Heart left ventricle (tissue), 16 donors: ENCODE data around the gene EXOC3L2. TPM values are rescaled to one million over a fixed set of nuclear protein-coding genes. Genes with fewer than 3 reads are reported as not detected.
A peak's percentile ranks its signal among the peaks of the same experiment; 100 is the strongest.

ENCODE experiments used
- ATAC-seq, 4 donors: fragments of 200-7000 bp; cut with Tn5 transposase; one replicate each; pipeline ENCODE4 v1.9.1; 2020 to 2022; ENCODE audit warnings: moderate library complexity in 4 of 4, mild to moderate bottlenecking in 3 of 4, moderate number of reproducible peaks in 1 of 4
- DNase-seq, 5 donors: peaks; one replicate each; pipeline ENCODE4 v3.0.0-alpha.2; 2020
- H3K27ac ChIP-seq, 12 donors: fragments of 200-600 bp; sonication (generic) in 4 of 12; one replicate each; pipeline versions ENCODE4 v1.5.0 to v1.8.0; 2016 to 2022; ENCODE audit warnings: mild to moderate bottlenecking in 2 of 12
- H3K27me3 ChIP-seq, 9 donors: fragments of 200-600 bp; sonication (generic) in 2 of 9; one replicate each; pipeline versions ENCODE4 v1.5.1 to v1.8.0; 2016 to 2022; ENCODE audit warnings: mild to moderate bottlenecking in 3 of 9
- H3K36me3 ChIP-seq, 9 donors: fragments of 200-600 bp; sonication (generic) in 2 of 9; one replicate each; pipeline versions ENCODE4 v1.5.0 to v1.8.0; 2018 to 2022; ENCODE audit warnings: mild to moderate bottlenecking in 2 of 9
- H3K4me1 ChIP-seq, 12 donors: fragments of 200-600 bp; sonication (generic) in 4 of 12; one replicate each; pipeline versions ENCODE4 v1.5.0 to v1.8.0; 2016 to 2022; ENCODE audit warnings: mild to moderate bottlenecking in 3 of 12
- H3K4me3 ChIP-seq, 12 donors: fragments of 200-600 bp; sonication (generic) in 4 of 12; one replicate each; pipeline versions ENCODE4 v1.5.0 to v1.8.0; 2017 to 2022; ENCODE audit warnings: mild to moderate bottlenecking in 9 of 12, moderate library complexity in 4 of 12
- H3K9me3 ChIP-seq, 12 donors: fragments of 200-600 bp; sonication (generic) in 4 of 12; one replicate each; pipeline versions ENCODE4 v1.5.0 to v1.8.0; 2016 to 2022; ENCODE audit warnings: mild to moderate bottlenecking in 1 of 12
- POLR2A ChIP-seq, 2 donors: fragments of 450-650 bp; IDR thresholded peaks; one replicate each; pipeline ENCODE4 v1.6.1; 2017; ENCODE audit warnings: antibody characterized with exemption in 2 of 2, mild to moderate bottlenecking in 2 of 2, moderate library complexity in 2 of 2
- WGBS, 4 donors: extraction: QIAGEN DNeasy Blood & Tissue Kit in 2 of 4; methylation state at CpG; one replicate each; pipeline versions ENCODE4 v1.1.5 to v1.1.7; 2013 to 2018; 5-methylcytosine and 5-hydroxymethylcytosine counted together
- intact Hi-C, 10 donors: fragments of 100-400 bp; cut with DNase I; formaldehyde crosslinking; loops; one replicate each; pipeline versions ENCODE4 v1.11.1 to v1.14.2; 2022
- polyA plus RNA-seq, 2 donors: library from polyadenylated mRNA; stranded (reverse); fragments of 200-250 nt; gene quantifications; one replicate each; pipeline ENCODE4 v1.2.3, GENCODE V29; 2013
- total RNA-seq, 9 donors: library from RNA; depleted of rRNA in 2 of 9; stranded (reverse); fragments of >200 nt in 2 of 9; fragmentation: NEBNext Ultra II Directional in 3 of 9; extraction: Animal tissue kit (Norgen Biotek cat#: 25700) in 3 of 9; gene quantifications; one replicate each; pipeline versions ENCODE4 v1.1.0 to v1.2.4, GENCODE V29; 2016 to 2023
- TF ChIP-seq, protein P1 (sequence below), 12 donors: fragments of 200-600 bp; sonication (generic) in 4 of 12; IDR thresholded peaks; one replicate each; pipeline versions ENCODE4 v1.5.0 to v1.8.0; 2018 to 2022; ENCODE audit warnings: antibody characterized with exemption in 12 of 12, mild to moderate bottlenecking in 5 of 12
- donor health status: ischemic (EF 13 %, LVEDD 7.1; RV severe dilation, severe dysfunction).
- donor health status: healthy with polysubstance abuse.
- donor health status: DM: no; HTN: yes; CAD: no.
- donor health status: DM: no; HTN: no; CAD: no.
- donor health status: ischemic (EF 25% LVEDD 6.9; RV normal size, moderate dysfunction).
- donor health status: ischemic (EF 25% LVEDD 5.7; RV mildly dilated, moderate dysfunction).
- donor health status: healthy.
- donor health status: DM: yes; HTN: yes; CAD: no.
- donor health status: ischemic (EF 35%, LVEDD 5.7; RV mildly dilated, moderate dysfunction).
- donor health status: nonischemic (EF 11% LVEDD 7.7; RV severe dilation, severe dysfunction).
- donor health status: DM: yes; HTN: yes; CAD: no.
- donor health status: PGD.
- donor health status: ischemic (EF 29% LVEDD 5.4; RV normal size, mild dysfunction).
- donor health status: nonischemic (EF 23%, LVEDD 6.1; RV moderate dilation, normal function).

Gene EXOC3L2
- total and polyA plus RNA-seq, 11 donors = 0.32 to 2.5 (median 0.88) TPM

DNA sequence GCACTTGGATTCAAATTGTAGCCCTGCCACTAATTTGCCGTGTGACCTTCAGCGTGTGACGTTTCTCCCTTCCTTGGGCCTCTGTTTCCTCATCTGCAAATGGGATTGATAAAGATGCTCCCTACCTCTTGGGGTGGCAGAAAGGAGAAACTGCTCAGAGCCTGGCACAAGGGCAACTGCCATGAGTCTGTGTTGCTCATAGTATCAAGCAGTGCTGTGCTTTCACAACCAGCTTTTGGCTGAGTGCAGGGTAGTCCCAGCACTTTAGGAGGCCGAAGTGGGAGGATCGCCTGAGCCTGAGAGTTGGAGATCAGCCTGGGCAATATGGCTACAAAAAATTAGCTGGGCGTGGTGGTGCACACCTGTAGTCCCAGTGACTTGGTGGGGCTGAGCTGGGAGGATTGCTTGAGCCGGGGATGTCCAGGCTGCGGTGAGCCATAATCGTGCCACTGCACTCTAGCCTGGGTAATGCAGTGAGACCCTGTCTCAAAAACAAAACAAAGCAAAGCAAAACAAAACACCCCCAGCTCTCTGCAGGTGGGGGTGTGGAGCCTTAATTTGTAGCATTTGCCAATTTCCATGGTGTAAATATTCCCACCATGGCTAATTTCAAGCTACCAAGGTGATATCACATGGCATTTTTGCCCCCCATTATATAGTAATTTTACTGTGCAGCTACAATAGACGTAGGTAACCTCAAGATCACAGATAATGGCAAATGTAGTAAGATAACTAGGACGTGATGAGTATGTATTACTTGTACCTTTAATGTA is 4.2 kb upstream of the EXOC3L2 start:
- intact Hi-C loops = loop anchor here (2.0 to 10.0 kb wide), 11 partner anchors 37 to 347 kb away; partner anchors contain the start of genes PPP1R37 (in 2 of the 10) and CKM (in 1 of the 10)

DNA sequence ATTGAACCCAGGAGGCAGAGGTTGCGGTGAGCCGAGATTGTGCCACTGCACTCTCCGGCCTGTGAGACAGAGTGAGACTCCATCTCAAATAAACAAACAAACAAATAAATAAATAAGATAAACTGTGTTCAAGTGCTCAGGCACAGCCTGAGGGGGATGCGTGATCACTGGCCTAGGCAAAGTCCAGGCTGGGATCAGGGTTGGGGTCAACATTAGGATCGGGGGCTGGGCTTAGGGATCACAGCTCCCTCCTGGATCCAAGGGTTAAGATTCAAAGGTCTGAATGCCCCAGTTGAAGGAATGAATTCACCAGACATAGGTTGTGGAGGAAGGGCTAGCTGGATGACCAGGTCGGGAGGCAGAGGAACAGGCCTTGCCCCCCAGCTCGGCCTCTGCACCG is 1.9 kb upstream of the EXOC3L2 start:
- no peak overlapping the region for H3K27ac ChIP-seq
- intact Hi-C loops = loop anchor here in 8 of 10 donors (5.0 to 10.0 kb wide), 6 partner anchors 35 to 345 kb away; partner anchors contain the start of gene PPP1R37 (in 1 of the 8)

More for the DNA sequence above, 4.2 kb upstream of the EXOC3L2 start:
- peaks cover 0 to 3% (median 0%) of the 10 kb centered on the region in 9 donors for H3K36me3 ChIP-seq
- no peak overlapping the region for H3K27ac ChIP-seq
- no peak for ATAC-seq
- H3K9me3 ChIP-seq = no peaks in the 10 kb centered on the region
- WGBS, 4 donors = 66 to 72% (median 67%) methylated on average over 11 of the region's 11 CpGs
- no peak overlapping the region for H3K4me3 ChIP-seq
- no peak for DNase-seq
- no peaks in the 10 kb centered on the region for H3K27me3 ChIP-seq
- TF ChIP-seq, protein P1, sequence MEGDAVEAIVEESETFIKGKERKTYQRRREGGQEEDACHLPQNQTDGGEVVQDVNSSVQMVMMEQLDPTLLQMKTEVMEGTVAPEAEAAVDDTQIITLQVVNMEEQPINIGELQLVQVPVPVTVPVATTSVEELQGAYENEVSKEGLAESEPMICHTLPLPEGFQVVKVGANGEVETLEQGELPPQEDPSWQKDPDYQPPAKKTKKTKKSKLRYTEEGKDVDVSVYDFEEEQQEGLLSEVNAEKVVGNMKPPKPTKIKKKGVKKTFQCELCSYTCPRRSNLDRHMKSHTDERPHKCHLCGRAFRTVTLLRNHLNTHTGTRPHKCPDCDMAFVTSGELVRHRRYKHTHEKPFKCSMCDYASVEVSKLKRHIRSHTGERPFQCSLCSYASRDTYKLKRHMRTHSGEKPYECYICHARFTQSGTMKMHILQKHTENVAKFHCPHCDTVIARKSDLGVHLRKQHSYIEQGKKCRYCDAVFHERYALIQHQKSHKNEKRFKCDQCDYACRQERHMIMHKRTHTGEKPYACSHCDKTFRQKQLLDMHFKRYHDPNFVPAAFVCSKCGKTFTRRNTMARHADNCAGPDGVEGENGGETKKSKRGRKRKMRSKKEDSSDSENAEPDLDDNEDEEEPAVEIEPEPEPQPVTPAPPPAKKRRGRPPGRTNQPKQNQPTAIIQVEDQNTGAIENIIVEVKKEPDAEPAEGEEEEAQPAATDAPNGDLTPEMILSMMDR (IDR thresholded peaks at IDR 0.05) = no peak
- TF ChIP-seq POLR2A (IDR thresholded peaks at IDR 0.05) = no peak
- H3K4me1 ChIP-seq = peaks cover 0 to 61% (median 30%) of the 10 kb centered on the region in 12 donors

DNA sequence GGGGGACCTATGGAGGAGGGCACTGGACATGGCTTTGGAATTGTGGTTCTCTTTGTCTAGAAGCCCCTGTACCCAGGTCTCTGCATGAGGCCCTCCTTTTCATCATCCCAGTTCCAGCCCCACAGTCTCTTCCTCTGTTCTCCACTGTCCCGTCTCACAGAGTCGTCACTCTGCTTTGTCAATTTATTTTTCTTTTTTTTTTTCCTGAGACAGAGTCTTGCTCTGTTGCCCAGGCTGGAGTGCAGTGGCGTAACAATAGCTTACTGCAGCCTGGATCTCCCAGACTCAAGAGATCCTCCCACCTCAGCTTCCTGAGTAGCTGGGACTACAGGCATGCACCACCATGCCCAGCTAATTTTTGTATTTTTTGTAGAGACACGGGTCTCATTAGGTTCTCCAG is 619 bp upstream of the EXOC3L2 start:
- DNase-seq (no peak), ATAC-seq (peak in 1 of 4 donors; percentile 45)
- Histone ChIP-seq H3K4me1 (peaks cover 0 to 35% (median 12%) of the 10 kb centered on the region in 12 donors), H3K27me3 (no peaks in the 10 kb centered on the region), H3K27ac (peak overlapping the region in 9 of 12 donors; percentile 13 to 70 (median 57)), H3K36me3 (no peaks in the 10 kb centered on the region), H3K9me3 (no peaks in the 10 kb centered on the region), H3K4me3 (peak overlapping the region in 4 of 12 donors; percentile 26 to 48 (median 40))
- TF ChIP-seq, protein P1 (IDR thresholded peaks at IDR 0.05) = no peak
- no peak for TF ChIP-seq POLR2A (IDR thresholded peaks at IDR 0.05)
- intact Hi-C loops = loop anchor here in 9 of 10 donors (2.0 to 10.0 kb wide), 7 partner anchors 34 to 344 kb away; partner anchors contain the start of gene PPP1R37 (in 1 of the 9)
- WGBS, 4 donors = 39 to 61% (median 43%) methylated on average over 4 of the region's 4 CpGs

More for the DNA sequence above, 1.9 kb upstream of the EXOC3L2 start:
- Histone ChIP-seq H3K36me3 (no peaks in the 10 kb centered on the region), H3K9me3 (no peaks in the 10 kb centered on the region), H3K27me3 (no peaks in the 10 kb centered on the region), H3K4me1 (peaks cover 0 to 39% (median 15%) of the 10 kb centered on the region in 12 donors), H3K4me3 (no peak overlapping the region)
- WGBS, 4 donors = 93 to 98% (median 96%) methylated on average over 8 of the region's 8 CpGs
- ATAC-seq = no peak
- DNase-seq = no peak
- no peak for TF ChIP-seq POLR2A (IDR thresholded peaks at IDR 0.05)
- TF ChIP-seq, protein P1 (IDR thresholded peaks at IDR 0.05) = no peak

DNA sequence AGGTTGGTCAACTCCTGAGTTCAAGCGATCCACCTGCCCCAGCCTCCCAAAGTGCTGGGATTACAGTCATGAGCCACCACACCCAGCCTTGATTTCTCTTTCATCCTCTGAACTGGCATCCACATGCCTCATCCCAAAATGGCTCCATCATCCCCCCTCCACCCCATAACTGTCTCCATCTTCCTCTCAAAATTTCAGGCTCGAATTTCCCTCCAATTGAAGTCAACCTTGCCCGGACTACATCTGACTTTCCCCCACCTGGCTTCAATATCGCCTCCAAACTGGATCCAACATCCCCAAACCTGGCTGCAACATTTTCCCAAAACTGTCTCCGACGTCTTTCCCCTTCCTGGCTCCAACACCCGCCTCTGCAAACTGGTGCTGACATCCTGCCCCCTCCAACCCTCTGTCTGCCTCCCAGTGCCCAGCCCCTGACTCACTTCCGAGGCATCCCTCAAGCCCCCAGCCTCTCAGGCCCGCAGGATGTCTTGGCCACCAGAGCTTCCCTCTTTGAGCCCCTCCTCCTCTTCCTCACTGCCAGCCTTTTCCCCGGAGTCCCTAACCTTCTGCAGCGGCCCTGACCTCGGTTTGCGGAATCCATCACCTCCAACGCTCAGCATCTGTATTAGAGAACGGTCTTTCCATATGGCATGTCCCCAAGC is 943 bp downstream of the EXOC3L2 start:
- peak overlapping the region in 1 of 12 donors; percentile 60 for H3K27ac ChIP-seq
- intact Hi-C loops = loop anchor here in 3 of 10 donors (2.0 to 10.0 kb wide), 3 partner anchors 43 to 139 kb away; no protein-coding TSS in a partner anchor
- no peak for ATAC-seq
- peaks cover 0 to 28% (median 5%) of the 10 kb centered on the region in 12 donors for H3K4me1 ChIP-seq
- H3K36me3 ChIP-seq = no peaks in the 10 kb centered on the region
- WGBS, 4 donors = 56 to 60% (median 59%) methylated on average over 15 of the region's 15 CpGs
- no peak for DNase-seq
- H3K9me3 ChIP-seq = no peaks in the 10 kb centered on the region
- H3K27me3 ChIP-seq = no peaks in the 10 kb centered on the region
- H3K4me3 ChIP-seq = peak overlapping the region in 9 of 12 donors; percentile 8 to 50 (median 34)
- TF ChIP-seq, protein P1 (IDR thresholded peaks at IDR 0.05) = no peak
- no peak for TF ChIP-seq POLR2A (IDR thresholded peaks at IDR 0.05)
